Lower leg skin (tissue), 3 donors: ENCODE data around the gene CUTA.

Experiments
- CTCF ChIP-seq, 3 donors: fragments of 450-650 bp; IDR thresholded peaks; one replicate each; pipeline ENCODE4 v1.5.1; 2016; ENCODE audit warnings: antibody characterized with exemption in 3 of 3, mild to moderate bottlenecking in 3 of 3, moderate library complexity in 2 of 3
- POLR2A ChIP-seq, 2 donors: fragments of 450-650 bp; IDR thresholded peaks; one replicate each; pipeline ENCODE4 v1.6.1; 2016 to 2017; ENCODE audit warnings: antibody characterized with exemption in 2 of 2, mild to moderate bottlenecking in 1 of 2, moderate library complexity in 1 of 2

GRCh38 chr6:33454009-33454946 is 36.4 kb upstream of the CUTA start, which contains the start of gene ZBTB9:
- no peak for TF ChIP-seq CTCF (IDR thresholded peaks at IDR 0.05)
- TF ChIP-seq POLR2A (IDR thresholded peaks at IDR 0.05), result no peak
